Pancreas (tissue), 10 donors: ENCODE measurements around the gene LHX1. TPM values are rescaled to one million over a fixed set of nuclear protein-coding genes. Genes with fewer than 3 reads are reported as not detected.

Experiments used
- ATAC-seq, 4 donors: fragments of 200-7000 bp; cut with Tn5 transposase; one replicate each; pipeline versions ENCODE4 v1.8.0 to v1.9.1; 2020; ENCODE audit warnings: mild to moderate bottlenecking in 4 of 4, moderate library complexity in 4 of 4
- DNase-seq, 6 donors: peaks; one replicate each; pipeline ENCODE4 v3.0.0-alpha.2; 2020
- FAIRE-seq: peaks from 2 replicates; lab custom pipeline; 2012; peaks lifted over from hg19 to GRCh38; lab: Jason Lieb, UNC
- H3K27ac ChIP-seq, 4 donors: fragments of 200-600 bp; sonication (generic); 1 replicate in 3 of 4; 2 replicates in 1 of 4; pipeline versions ENCODE4 v1.5.0 to v1.8.0; 2020
- H3K27me3 ChIP-seq, 4 donors: fragments of 200-600 bp; one replicate each; pipeline ENCODE4 v1.8.0; 2021
- H3K36me3 ChIP-seq, 3 donors: fragments of 200-600 bp; sonication (generic) in 1 of 3; one replicate each; pipeline versions ENCODE4 v1.5.0 to v1.8.0; 2020 to 2021
- H3K4me1 ChIP-seq, 3 donors: fragments of 200-600 bp; one replicate each; pipeline ENCODE4 v1.8.0; 2021
- H3K4me3 ChIP-seq, 4 donors: fragments of 200-600 bp; sonication (generic) in 2 of 4; one replicate each; pipeline versions ENCODE4 v1.5.0 to v1.8.0; 2020 to 2021
- H3K9me3 ChIP-seq, 4 donors: fragments of 200-600 bp; one replicate each; pipeline ENCODE4 v1.8.0; 2021
- CTCF ChIP-seq, 4 donors: fragments of 200-600 bp; sonication (generic) in 3 of 4; IDR thresholded peaks; one replicate each; pipeline versions ENCODE4 v1.5.0 to v1.8.0; 2021; ENCODE audit warnings: antibody characterized with exemption in 4 of 4
- WGBS, 2 donors: extraction: QIAGEN DNeasy Blood & Tissue Kit; methylation state at CpG; one replicate each; pipeline ENCODE4 v1.1.7; 2013; 5-methylcytosine and 5-hydroxymethylcytosine counted together
- intact Hi-C, 3 donors: fragments of 100-400 bp; cut with DNase I; formaldehyde crosslinking; loops; one replicate each; pipeline versions ENCODE4 v1.11.1 to v1.14.2; 2022
- polyA plus RNA-seq, 2 donors: library from polyadenylated mRNA; stranded (reverse); fragments of 200-250 nt; gene quantifications; one replicate each; pipeline ENCODE4 v1.2.3, GENCODE V29; 2013
- total RNA-seq, 6 donors: library from RNA; stranded (reverse); fragmentation: NEBNext Ultra II Directional in 4 of 6; extraction: Animal tissue kit (Norgen Biotek cat#: 25700) in 4 of 6; gene quantifications; one replicate each; pipeline versions ENCODE4 v1.2.1 to v1.2.4, GENCODE V29; 2021 to 2023
- donor health status: healthy with polysubstance abuse.
- donor health status: DM: no; HTN: no; CAD: no; lungs with moderate emphysema.
- donor health status: DM: no; HTN: no; CAD: no.
- donor health status: control.
- donor health status: control.
- donor health status: Bipolar disorder and iron deficiency.
- donor health status: DM: yes; HTN: yes; CAD: no.
- donor health status: DM: no; HTN: no; CAD: no.
- donor health status: DM: no; HTN: no; CAD: no.
- donor health status: DM: yes; HTN: yes; CAD: no.

LHX1 gene
- total and polyA plus RNA-seq, 8 donors: 0.05 TPM; not detected in 7

- H3K9me3 ChIP-seq: no peaks in the 10 kb centered on the region
- no peak overlapping the region for H3K4me3 ChIP-seq
- 82 to 87% methylated on average over 4 of the region's 4 CpGs for WGBS, 2 donors
- no peak for ATAC-seq
- no peak overlapping the region for H3K27ac ChIP-seq
- H3K4me1 ChIP-seq: peaks cover 0 to 14% (median 12%) of the 10 kb centered on the region in 3 donors
- no peaks in the 10 kb centered on the region for H3K27me3 ChIP-seq
- intact Hi-C loops: no loop called here
- DNase-seq: no peak
- TF ChIP-seq CTCF (IDR thresholded peaks at IDR 0.05): no peak
- no peaks in the 10 kb centered on the region for H3K36me3 ChIP-seq
- FAIRE-seq: no peak
Measured at GRCh38 chr17:36979565-36979941, 42.3 kb downstream of the LHX1 start.

- H3K4me3 ChIP-seq: no peak overlapping the region
- H3K27me3 ChIP-seq: no peaks in the 10 kb centered on the region
- DNase-seq (no peak), FAIRE-seq (no peak), ATAC-seq (no peak)
- no peaks in the 10 kb centered on the region for H3K9me3 ChIP-seq
- peaks cover 0 to 14% (median 12%) of the 10 kb centered on the region in 3 donors for H3K4me1 ChIP-seq
- TF ChIP-seq CTCF (IDR thresholded peaks at IDR 0.05): no peak
- 7 to 14% methylated on average over 2 of the region's 2 CpGs for WGBS, 2 donors
- intact Hi-C loops: no loop called here
- no peak overlapping the region for H3K27ac ChIP-seq
- H3K36me3 ChIP-seq: no peaks in the 10 kb centered on the region
Measured at GRCh38 chr17:36980280-36980761, 43.0 kb downstream of the LHX1 start.

GRCh38 chr17:36983618-36984017 lies 46.3 kb downstream of the LHX1 start:
- DNase-seq: no peak
- Histone ChIP-seq H3K36me3 (peaks cover 0 to 12% (median 0%) of the 10 kb centered on the region in 3 donors), H3K4me1 (peaks cover 0 to 14% (median 12%) of the 10 kb centered on the region in 3 donors), H3K4me3 (no peak overlapping the region), H3K27me3 (no peaks in the 10 kb centered on the region), H3K9me3 (no peaks in the 10 kb centered on the region), H3K27ac (no peak overlapping the region)
- no peak for FAIRE-seq
- no peak for TF ChIP-seq CTCF (IDR thresholded peaks at IDR 0.05)
- intact Hi-C loops: no loop called here
- ATAC-seq: no peak

- ATAC-seq: no peak
- FAIRE-seq: no peak
- DNase-seq: no peak
- Histone ChIP-seq H3K9me3 (no peaks in the 10 kb centered on the region), H3K27ac (no peak overlapping the region), H3K27me3 (no peaks in the 10 kb centered on the region), H3K4me1 (no peaks in the 10 kb centered on the region), H3K36me3 (peaks cover 0 to 27% (median 0%) of the 10 kb centered on the region in 3 donors), H3K4me3 (no peak overlapping the region)
- TF ChIP-seq CTCF (IDR thresholded peaks at IDR 0.05): no peak
- intact Hi-C loops: no loop called here
- WGBS, 2 donors: 79 to 84% methylated on average over 6 of the region's 6 CpGs
Measured at GRCh38 chr17:36989173-36989572, 51.9 kb downstream of the LHX1 start.

GRCh38 chr17:36992701-36993100 lies 55.4 kb downstream of the LHX1 start:
- FAIRE-seq (no peak), DNase-seq (peak in 1 of 6 donors; percentile 14), ATAC-seq (peak in 2 of 4 donors; percentile 42 to 55)
- Histone ChIP-seq H3K27me3 (no peaks in the 10 kb centered on the region), H3K36me3 (peaks cover 0 to 34% (median 0%) of the 10 kb centered on the region in 3 donors), H3K4me1 (no peaks in the 10 kb centered on the region), H3K4me3 (no peak overlapping the region), H3K27ac (no peak overlapping the region), H3K9me3 (no peaks in the 10 kb centered on the region)
- intact Hi-C loops: no loop called here
- TF ChIP-seq CTCF (IDR thresholded peaks at IDR 0.05): no peak
- WGBS, 2 donors: 42 to 54% methylated on average over 2 of the region's 2 CpGs
